Pancreas (tissue), 10 donors: ENCODE results near the gene EPHB3. TPM values are rescaled to one million over a fixed set of nuclear protein-coding genes. Genes with fewer than 3 reads are reported as not detected.

Experiments
- ATAC-seq, 4 donors: fragments of 200-7000 bp; cut with Tn5 transposase; one replicate each; pipeline versions ENCODE4 v1.8.0 to v1.9.1; 2020; ENCODE audit warnings: mild to moderate bottlenecking in 4 of 4, moderate library complexity in 4 of 4
- DNase-seq, 6 donors: peaks; one replicate each; pipeline ENCODE4 v3.0.0-alpha.2; 2020
- FAIRE-seq: peaks from 2 replicates; lab custom pipeline; 2012; peaks lifted over from hg19 to GRCh38; lab: Jason Lieb, UNC
- H3K27ac ChIP-seq, 4 donors: fragments of 200-600 bp; sonication (generic); 1 replicate in 3 of 4; 2 replicates in 1 of 4; pipeline versions ENCODE4 v1.5.0 to v1.8.0; 2020
- H3K27me3 ChIP-seq, 4 donors: fragments of 200-600 bp; one replicate each; pipeline ENCODE4 v1.8.0; 2021
- H3K36me3 ChIP-seq, 3 donors: fragments of 200-600 bp; sonication (generic) in 1 of 3; one replicate each; pipeline versions ENCODE4 v1.5.0 to v1.8.0; 2020 to 2021
- H3K4me1 ChIP-seq, 3 donors: fragments of 200-600 bp; one replicate each; pipeline ENCODE4 v1.8.0; 2021
- H3K4me3 ChIP-seq, 4 donors: fragments of 200-600 bp; sonication (generic) in 2 of 4; one replicate each; pipeline versions ENCODE4 v1.5.0 to v1.8.0; 2020 to 2021
- H3K9me3 ChIP-seq, 4 donors: fragments of 200-600 bp; one replicate each; pipeline ENCODE4 v1.8.0; 2021
- CTCF ChIP-seq, 4 donors: fragments of 200-600 bp; sonication (generic) in 3 of 4; IDR thresholded peaks; one replicate each; pipeline versions ENCODE4 v1.5.0 to v1.8.0; 2021; ENCODE audit warnings: antibody characterized with exemption in 4 of 4
- WGBS, 2 donors: extraction: QIAGEN DNeasy Blood & Tissue Kit; methylation state at CpG; one replicate each; pipeline ENCODE4 v1.1.7; 2013; 5-methylcytosine and 5-hydroxymethylcytosine counted together
- intact Hi-C, 3 donors: fragments of 100-400 bp; cut with DNase I; formaldehyde crosslinking; loops; one replicate each; pipeline versions ENCODE4 v1.11.1 to v1.14.2; 2022
- polyA plus RNA-seq, 2 donors: library from polyadenylated mRNA; stranded (reverse); fragments of 200-250 nt; gene quantifications; one replicate each; pipeline ENCODE4 v1.2.3, GENCODE V29; 2013
- total RNA-seq, 6 donors: library from RNA; stranded (reverse); fragmentation: NEBNext Ultra II Directional in 4 of 6; extraction: Animal tissue kit (Norgen Biotek cat#: 25700) in 4 of 6; gene quantifications; one replicate each; pipeline versions ENCODE4 v1.2.1 to v1.2.4, GENCODE V29; 2021 to 2023
- donor health status: healthy with polysubstance abuse.
- donor health status: DM: no; HTN: no; CAD: no; lungs with moderate emphysema.
- donor health status: DM: no; HTN: no; CAD: no.
- donor health status: control.
- donor health status: control.
- donor health status: Bipolar disorder and iron deficiency.
- donor health status: DM: yes; HTN: yes; CAD: no.
- donor health status: DM: no; HTN: no; CAD: no.
- donor health status: DM: no; HTN: no; CAD: no.
- donor health status: DM: yes; HTN: yes; CAD: no.

EPHB3 gene
- total and polyA plus RNA-seq, 8 donors: 5.8 to 17.3 (median 12.5) TPM

GRCh38 chr3:184562878-184563560 is 1.4 kb downstream of the EPHB3 start:
- 30 to 39% methylated on average over 24 of the region's 24 CpGs for WGBS, 2 donors
- intact Hi-C loops: no loop called here
- no peak for FAIRE-seq
- no peaks in the 10 kb centered on the region for H3K9me3 ChIP-seq
- H3K27me3 ChIP-seq: no peaks in the 10 kb centered on the region
- ATAC-seq: no peak
- H3K36me3 ChIP-seq: no peaks in the 10 kb centered on the region
- peak in 4 of 6 donors; percentile 36 to 64 (median 44) for DNase-seq
- peak overlapping the region; percentile 38 to 86 (median 78) for H3K4me3 ChIP-seq
- H3K27ac ChIP-seq: peak overlapping the region; percentile 41 to 83 (median 55)
- peaks cover 42 to 52% (median 50%) of the 10 kb centered on the region in 3 donors for H3K4me1 ChIP-seq
- TF ChIP-seq CTCF (IDR thresholded peaks at IDR 0.05): no peak

- Histone ChIP-seq H3K9me3 (no peaks in the 10 kb centered on the region), H3K4me3 (peak overlapping the region in 3 of 4 donors; percentile 38 to 86 (median 82)), H3K27me3 (no peaks in the 10 kb centered on the region), H3K36me3 (no peaks in the 10 kb centered on the region), H3K4me1 (peaks cover 42 to 57% (median 50%) of the 10 kb centered on the region in 3 donors), H3K27ac (peak overlapping the region; percentile 8 to 83 (median 55))
- DNase-seq: no peak
- FAIRE-seq: no peak
- ATAC-seq: no peak
- intact Hi-C loops: no loop called here
- no peak for TF ChIP-seq CTCF (IDR thresholded peaks at IDR 0.05)
- 35 to 45% methylated on average over 11 of the region's 11 CpGs for WGBS, 2 donors
Observed at GRCh38 chr3:184563561-184563925, 2.0 kb downstream of the EPHB3 start.

GRCh38 chr3:184563941-184564684 is 2.5 kb downstream of the EPHB3 start:
- 34 to 37% methylated on average over 13 of the region's 13 CpGs for WGBS, 2 donors
- intact Hi-C loops: no loop called here
- Histone ChIP-seq H3K4me1 (peaks cover 40 to 51% (median 44%) of the 10 kb centered on the region in 3 donors), H3K27me3 (no peaks in the 10 kb centered on the region), H3K36me3 (no peaks in the 10 kb centered on the region), H3K4me3 (peak overlapping the region in 2 of 4 donors; percentile 82 to 86), H3K27ac (peak overlapping the region in 3 of 4 donors; percentile 8 to 83 (median 64)), H3K9me3 (no peaks in the 10 kb centered on the region)
- peak in 2 of 6 donors; percentile 58 to 70 for DNase-seq
- no peak for TF ChIP-seq CTCF (IDR thresholded peaks at IDR 0.05)
- no peak for FAIRE-seq
- no peak for ATAC-seq

GRCh38 chr3:184564685-184565385 is 3.2 kb downstream of the EPHB3 start:
- Histone ChIP-seq H3K4me3 (peak overlapping the region in 2 of 4 donors; percentile 82 to 86), H3K27me3 (no peaks in the 10 kb centered on the region), H3K4me1 (peaks cover 37 to 44% (median 41%) of the 10 kb centered on the region in 3 donors), H3K27ac (peak overlapping the region; percentile 54 to 83 (median 76)), H3K36me3 (no peaks in the 10 kb centered on the region), H3K9me3 (no peaks in the 10 kb centered on the region)
- FAIRE-seq (no peak), DNase-seq (peak in 1 of 6 donors; percentile 10), ATAC-seq (no peak)
- no peak for TF ChIP-seq CTCF (IDR thresholded peaks at IDR 0.05)
- WGBS, 2 donors: 32% methylated on average over 5 of the region's 5 CpGs
- intact Hi-C loops: no loop called here
